ENCODE measurements around the gene WDR27.
"Not testable (repeated sequence)": the region's sequence is repeated elsewhere in the genome, so short reads cannot be mapped to it uniquely, and the experiment has no call there.

WDR27 gene

GRCh38 chr6:169513478-169514193 lies 188.2 kb downstream of the WDR27 start:
- no peak overlapping the region for H3K4me3 ChIP-seq (ENCODE audit: low read length)
- DNase-seq (ENCODE audit: low read depth), result no peak
- TF ChIP-seq, protein P1, sequence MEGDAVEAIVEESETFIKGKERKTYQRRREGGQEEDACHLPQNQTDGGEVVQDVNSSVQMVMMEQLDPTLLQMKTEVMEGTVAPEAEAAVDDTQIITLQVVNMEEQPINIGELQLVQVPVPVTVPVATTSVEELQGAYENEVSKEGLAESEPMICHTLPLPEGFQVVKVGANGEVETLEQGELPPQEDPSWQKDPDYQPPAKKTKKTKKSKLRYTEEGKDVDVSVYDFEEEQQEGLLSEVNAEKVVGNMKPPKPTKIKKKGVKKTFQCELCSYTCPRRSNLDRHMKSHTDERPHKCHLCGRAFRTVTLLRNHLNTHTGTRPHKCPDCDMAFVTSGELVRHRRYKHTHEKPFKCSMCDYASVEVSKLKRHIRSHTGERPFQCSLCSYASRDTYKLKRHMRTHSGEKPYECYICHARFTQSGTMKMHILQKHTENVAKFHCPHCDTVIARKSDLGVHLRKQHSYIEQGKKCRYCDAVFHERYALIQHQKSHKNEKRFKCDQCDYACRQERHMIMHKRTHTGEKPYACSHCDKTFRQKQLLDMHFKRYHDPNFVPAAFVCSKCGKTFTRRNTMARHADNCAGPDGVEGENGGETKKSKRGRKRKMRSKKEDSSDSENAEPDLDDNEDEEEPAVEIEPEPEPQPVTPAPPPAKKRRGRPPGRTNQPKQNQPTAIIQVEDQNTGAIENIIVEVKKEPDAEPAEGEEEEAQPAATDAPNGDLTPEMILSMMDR (conservative IDR thresholded peaks at IDR 0.05; ENCODE audit: low read length), result no peak

DNA sequence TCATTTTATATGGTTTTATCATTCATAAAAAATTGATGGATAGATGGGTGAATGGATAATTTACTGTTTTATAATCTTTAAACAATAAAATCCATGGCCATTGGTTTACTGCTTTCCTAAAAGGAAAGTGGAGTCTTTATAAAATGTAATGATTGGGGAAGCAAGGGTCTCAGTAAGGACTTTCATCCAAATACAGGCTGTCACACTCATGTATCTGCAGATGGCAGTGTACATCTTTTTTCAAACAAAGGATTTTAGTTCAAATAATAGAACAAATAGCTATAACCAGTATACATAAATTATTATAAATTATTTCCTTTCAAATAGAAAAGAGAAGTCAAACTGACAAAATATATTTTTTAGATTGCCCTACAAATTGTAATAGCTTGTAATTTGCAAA lies 190.0 kb downstream of the WDR27 start:
- not testable (repeated sequence) for DNase-seq (ENCODE audit: low read depth); H3K4me3 ChIP-seq (ENCODE audit: low read length)

DNA sequence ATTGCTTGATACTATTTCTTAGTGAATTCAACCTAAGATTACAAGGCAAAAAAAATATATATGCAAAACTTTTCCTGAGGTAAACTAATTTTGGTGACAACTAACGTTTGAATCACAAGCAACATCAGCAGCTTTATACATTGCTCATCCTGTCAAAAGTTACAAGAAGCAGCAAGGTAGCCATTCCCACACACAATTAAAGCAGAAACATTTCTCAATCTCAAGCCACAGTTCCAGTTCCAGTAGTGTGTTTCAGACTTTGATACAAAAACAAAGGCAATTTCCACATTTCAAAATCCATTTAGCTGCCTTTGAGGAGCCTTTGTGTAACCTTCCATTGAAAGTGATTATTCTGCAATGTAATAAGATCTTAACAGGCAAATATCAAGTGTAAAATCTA lies 191.0 kb downstream of the WDR27 start:
- H3K4me3 ChIP-seq (ENCODE audit: low read length), result no peak overlapping the region
- TF ChIP-seq, protein P1 (conservative IDR thresholded peaks at IDR 0.05; ENCODE audit: low read length), result no peak
- DNase-seq (ENCODE audit: low read depth), result no peak

DNA sequence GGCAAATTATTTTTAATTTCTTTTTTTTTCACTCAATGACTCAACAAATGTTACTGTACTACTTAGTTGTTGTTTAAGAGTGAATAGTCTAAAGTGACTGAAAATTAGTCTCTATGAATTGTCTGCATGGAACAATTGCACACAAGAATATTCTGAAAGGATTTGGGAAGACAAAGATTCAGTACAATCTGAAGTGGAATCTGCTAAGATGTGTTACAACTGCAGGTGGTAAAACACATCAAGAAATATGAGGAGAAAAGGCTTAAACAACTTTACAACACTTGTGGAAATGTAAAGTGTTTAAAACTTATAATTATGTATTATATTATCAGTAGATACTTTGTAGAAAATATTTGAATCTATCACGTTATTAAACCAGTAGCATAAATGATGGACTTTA lies 193.4 kb downstream of the WDR27 start:
- H3K4me3 ChIP-seq (ENCODE audit: low read length), result no peak overlapping the region
- TF ChIP-seq, protein P1 (conservative IDR thresholded peaks at IDR 0.05; ENCODE audit: low read length), result no peak
- no peak for DNase-seq (ENCODE audit: low read depth)

GRCh38 chr6:169503422-169504152 lies 198.2 kb downstream of the WDR27 start:
- TF ChIP-seq, protein P1 (conservative IDR thresholded peaks at IDR 0.05; ENCODE audit: low read length), result no peak
- peak; percentile 81 for DNase-seq (ENCODE audit: low read depth)

GRCh38 chr6:169502445-169502844 lies 199.4 kb downstream of the WDR27 start:
- no peak overlapping the region for H3K4me3 ChIP-seq (ENCODE audit: low read length)
- DNase-seq (ENCODE audit: low read depth), result no peak
- TF ChIP-seq, protein P1 (conservative IDR thresholded peaks at IDR 0.05; ENCODE audit: low read length), result no peak

More at GRCh38 chr6:169503422-169504152, 198.2 kb downstream of the WDR27 start:
- H3K4me3 ChIP-seq (ENCODE audit: low read length), result no peak overlapping the region

GRCh38 chr6:169501777-169502313 lies 200.0 kb downstream of the WDR27 start:
- TF ChIP-seq, protein P1 (conservative IDR thresholded peaks at IDR 0.05; ENCODE audit: low read length), result no peak
- DNase-seq (ENCODE audit: low read depth), result no peak
- no peak overlapping the region for H3K4me3 ChIP-seq (ENCODE audit: low read length)

All from AG10803 (cell line).